GM19025 (cell line): ENCODE measurements around the gene C2orf76.
A peak's percentile ranks its signal among the peaks of the same experiment; 100 is the strongest.

Source experiments
- ATAC-seq: cut with Tn5 transposase; IDR thresholded peaks from one replicate; pipeline ENCODE4 v1.9.1; 2021; ENCODE audit warnings: mild to moderate bottlenecking, low read depth, moderate library complexity; ENCODE audit not compliant: unreplicated experiment

The C2orf76 gene

DNA sequence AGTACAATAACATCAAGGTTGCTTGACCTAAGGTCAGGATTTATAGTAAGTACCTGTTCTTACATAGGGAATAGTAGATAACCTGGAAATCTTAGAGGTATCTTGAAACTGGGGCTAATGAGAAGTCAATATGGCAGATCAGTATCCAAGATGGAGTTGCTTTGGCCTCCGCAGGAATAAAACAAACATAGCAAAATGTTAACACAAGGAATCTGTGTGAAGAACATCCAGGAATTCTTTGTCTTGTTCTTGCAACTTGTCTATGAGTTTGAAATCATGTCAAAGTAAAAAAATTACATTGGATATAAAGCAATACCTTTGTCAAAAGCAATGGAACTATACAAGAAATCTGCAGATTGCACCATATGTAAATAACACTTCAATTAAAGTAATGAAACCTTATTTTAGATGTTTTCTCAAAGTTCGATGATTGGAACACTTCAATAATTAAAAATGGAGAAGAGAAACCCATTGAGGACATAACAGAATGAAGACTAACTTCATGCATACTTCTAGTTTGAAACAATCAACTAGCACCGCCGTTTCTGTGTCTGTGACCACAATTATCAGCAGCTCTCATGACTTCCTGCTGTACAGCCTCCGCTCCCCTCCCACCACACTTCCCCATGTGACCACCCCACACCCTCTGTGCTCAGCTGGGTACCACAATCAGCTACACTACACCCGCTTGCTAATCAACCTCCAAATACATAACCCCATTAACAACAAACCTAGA is 27.6 kb downstream of the C2orf76 start:
- ATAC-seq, result peak; percentile 98

DNA sequence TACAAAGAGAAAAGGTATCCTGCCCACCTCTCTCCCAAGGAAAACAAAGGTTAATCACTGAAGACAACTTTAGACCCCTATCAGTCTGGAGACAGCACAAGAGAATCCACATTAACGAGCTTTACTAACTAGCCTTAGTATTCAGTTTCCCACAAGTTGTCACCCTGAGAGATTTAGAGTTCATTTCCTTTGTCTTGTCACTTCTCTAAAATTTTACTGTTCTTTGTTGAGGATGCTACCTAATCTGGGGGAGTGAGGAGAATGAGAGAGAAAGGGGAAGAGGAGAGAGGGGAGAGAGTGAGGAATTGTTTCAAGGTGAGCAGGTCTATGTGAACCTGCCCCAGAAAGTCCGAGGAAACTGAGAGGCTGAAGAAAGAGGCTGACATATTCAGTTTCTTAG is 28.4 kb downstream of the C2orf76 start:
- ATAC-seq, result no peak

DNA sequence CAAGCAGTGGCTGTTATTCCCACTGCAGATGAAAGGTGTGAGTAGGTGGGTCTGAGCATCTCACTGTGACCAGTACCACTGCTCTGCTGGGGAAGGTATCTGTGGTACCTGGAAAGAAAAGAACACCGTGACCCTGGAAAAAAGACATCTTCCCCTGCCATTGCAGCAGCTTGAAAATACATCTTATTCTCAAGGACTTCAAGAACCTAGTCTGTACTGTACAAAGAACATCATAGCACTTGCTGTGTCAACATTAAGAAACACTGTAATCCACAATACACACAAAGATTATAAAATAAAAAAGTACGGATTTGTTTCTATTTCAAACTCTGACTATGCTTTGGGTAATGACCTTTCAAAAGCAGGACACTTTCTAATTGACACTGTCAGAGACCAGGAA is 28.9 kb downstream of the C2orf76 start:
- ATAC-seq, result no peak

DNA sequence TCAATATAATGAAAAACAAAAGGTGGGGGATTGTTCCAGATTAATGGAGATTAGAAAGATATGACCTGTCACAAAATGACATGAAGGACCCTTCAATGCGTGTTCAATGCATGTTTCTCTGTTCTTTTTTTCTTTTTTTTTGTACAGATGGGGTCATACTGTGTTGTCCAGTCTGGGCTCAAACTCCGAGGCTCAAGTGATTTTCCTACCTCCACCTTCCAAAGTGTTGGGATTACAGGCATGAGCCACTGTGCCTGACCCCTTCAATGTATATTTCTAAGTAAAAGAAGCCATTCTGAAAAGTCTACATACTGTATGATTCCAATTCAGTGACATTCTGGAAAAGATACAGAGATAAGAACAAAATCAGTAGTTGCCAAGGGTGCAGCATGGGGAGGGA is 32.8 kb downstream of the C2orf76 start:
- no peak for ATAC-seq

DNA sequence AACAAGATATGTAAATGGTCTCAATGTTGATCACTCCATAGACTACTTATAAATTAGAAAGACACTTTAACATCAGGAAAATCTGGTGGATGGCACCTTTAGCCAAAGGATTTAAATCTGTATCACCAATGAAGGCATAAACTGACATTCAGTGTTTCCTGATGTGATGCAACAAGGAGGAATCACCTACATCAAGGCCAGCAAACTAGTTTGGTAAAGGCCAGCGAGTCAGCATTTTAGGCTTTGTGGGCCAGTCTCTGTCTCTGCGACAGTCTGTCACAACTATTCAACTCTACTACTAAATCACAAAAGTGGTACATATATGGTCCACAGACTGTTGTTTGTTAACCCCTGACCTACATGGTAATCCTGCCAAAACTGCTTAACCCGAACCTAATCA is 33.3 kb downstream of the C2orf76 start:
- no peak for ATAC-seq

DNA sequence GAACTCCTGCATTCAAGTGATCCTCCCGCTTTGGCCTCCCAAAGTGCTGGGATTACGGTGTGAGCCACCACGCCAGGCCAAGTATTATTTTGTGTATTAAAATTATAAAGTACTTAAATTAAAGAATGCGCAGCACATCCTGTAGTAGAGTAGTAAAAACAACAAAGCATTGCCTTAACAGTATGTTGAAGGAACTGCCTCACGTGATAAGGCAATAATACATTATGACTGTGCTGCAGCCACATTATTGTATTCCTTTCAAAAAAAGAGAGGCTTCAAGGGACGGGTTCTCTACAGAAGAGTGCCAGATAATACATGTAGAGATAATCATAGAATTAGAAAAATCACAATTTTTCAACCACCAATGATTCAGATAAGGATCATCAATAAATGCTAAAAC is 33.7 kb downstream of the C2orf76 start:
- ATAC-seq, result no peak

DNA sequence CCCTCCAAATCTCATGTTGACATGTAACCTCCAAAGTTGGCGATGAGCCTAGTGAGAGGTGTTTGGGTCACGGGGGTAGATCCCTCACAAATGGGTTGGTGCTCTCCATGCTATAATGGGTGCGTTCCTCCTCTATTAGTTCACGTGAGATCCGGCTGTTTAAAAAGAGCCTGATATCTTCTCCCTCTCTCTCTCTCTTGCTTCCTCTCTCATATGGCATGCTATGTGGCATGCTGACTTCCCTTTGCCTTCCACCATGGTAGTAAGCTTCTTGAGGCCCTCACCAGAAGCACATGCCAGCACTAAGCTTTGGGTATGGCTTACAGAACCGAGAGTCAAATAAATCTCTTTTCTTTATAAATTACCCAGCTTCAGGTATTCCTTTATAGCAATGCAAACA is 39.2 kb downstream of the C2orf76 start:
- no peak for ATAC-seq

DNA sequence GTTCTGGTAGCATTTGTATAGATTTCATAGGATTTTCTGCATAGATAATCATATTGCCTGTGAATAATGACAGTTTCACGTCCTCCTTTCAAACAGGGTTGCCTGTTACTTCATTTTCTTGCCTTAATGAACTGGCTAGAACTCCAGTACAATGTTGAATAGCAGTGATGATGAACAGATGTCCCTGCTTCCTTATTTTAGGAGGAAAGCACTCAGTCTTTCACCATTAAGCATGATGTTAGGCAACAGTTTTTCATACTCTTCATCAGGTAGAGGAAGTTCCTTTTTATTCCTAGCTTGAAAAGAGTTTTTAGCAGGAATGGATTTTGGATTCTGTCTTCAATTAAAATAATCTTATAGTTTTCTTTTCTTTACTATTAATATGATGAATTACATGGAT is 39.7 kb downstream of the C2orf76 start:
- no peak for ATAC-seq

DNA sequence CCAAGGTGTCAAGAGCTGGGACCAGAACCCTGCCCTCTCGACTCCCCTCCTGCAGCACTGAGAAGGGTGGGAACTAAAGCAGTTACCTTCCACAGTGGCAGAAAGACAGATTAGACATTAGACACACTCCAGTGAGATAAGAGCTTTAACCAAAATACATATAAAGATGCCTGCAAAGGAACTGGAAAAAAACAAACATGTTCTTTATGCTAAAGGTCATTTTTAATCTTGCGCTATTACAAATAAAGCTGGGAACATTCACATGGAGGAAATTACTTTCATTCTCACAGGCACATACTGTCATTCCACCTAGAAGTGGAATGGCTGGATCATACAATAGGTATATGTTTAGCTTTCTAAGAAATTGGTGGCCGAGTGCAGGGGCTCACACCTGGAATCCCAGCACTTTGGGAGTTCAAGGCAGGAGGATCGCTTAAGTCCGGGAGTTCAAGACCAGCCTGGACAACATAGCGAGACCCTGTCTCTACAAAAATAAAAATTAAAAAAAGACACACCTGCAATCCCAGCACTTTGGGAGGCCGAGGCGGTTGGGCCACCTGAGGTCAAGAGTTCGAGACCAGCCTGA is 41.9 kb downstream of the C2orf76 start:
- no peak for ATAC-seq

DNA sequence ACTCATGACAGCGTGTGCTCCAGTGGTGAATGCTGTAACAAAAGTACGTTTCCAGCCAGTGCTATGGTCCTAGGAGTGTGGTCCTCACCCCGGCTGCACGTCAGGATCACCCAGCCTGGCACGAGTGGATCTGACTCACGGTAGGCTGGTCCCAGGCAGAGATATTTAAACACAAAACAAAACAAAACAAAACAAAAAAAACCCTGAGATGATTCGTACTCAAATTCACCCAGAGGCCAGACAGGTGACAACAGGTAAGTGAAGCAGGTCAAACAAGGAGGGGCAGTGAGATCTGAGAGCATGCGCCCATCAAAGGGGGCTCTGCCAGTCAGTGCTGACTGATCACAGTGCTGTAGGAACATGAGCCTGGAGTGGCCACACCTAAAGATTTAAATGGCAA is 43.2 kb downstream of the C2orf76 start:
- ATAC-seq, result no peak

DNA sequence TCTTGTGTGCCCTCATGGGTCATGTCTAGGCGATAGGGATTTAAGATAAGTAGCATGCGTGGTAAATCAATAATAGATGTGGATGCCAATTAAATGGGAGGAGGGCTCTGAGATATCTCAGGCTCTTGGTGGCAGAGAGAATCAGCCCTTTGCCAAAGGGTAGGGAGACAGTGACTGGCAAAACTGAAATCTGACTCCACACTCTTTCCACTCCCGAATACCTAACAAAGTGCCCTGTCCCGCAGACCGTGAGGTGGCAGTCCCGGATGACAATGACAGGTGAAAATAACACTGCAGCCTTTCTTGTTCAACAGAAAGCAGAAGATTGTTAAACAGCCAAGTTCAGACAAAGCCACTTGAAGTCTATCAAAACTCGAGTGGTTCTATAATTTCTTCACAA is 47.0 kb downstream of the C2orf76 start:
- no peak for ATAC-seq

DNA sequence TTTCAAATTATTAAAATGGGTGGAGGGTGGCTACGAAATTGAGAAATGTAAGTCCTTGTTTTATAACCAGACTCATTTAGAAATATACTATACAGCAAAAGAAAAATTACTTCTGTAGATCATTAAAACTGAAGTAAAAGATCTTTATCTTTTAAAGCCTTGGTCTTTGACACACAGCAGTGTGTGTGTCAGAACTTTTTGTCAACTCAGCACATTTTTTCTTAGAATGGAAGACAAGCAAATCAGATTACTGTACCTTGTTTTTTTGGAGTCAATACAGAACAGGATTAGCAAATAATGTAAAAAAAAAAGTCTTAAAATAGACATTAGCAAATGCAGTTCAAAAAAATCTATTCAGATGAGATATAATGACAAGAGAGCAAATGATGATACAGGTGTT is 49.1 kb downstream of the C2orf76 start:
- no peak for ATAC-seq

DNA sequence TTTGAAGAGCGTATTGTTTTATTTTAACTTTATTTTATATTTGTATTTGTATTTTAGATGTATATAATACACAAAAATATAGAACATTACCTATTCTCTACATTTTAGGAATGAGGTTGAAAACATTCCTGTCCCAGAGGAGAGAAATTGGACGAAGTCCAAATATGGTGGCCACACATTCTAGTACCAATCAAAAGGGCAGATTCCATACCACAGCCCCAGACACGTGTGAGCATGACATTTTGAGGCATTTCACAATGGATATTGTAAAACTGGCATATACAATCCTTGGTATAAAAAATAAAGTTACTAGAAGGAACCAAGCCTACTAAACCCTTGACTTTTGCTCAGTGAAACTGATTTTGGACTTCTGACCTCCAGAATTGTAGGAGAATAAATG is 50.6 kb downstream of the C2orf76 start:
- ATAC-seq, result no peak

DNA sequence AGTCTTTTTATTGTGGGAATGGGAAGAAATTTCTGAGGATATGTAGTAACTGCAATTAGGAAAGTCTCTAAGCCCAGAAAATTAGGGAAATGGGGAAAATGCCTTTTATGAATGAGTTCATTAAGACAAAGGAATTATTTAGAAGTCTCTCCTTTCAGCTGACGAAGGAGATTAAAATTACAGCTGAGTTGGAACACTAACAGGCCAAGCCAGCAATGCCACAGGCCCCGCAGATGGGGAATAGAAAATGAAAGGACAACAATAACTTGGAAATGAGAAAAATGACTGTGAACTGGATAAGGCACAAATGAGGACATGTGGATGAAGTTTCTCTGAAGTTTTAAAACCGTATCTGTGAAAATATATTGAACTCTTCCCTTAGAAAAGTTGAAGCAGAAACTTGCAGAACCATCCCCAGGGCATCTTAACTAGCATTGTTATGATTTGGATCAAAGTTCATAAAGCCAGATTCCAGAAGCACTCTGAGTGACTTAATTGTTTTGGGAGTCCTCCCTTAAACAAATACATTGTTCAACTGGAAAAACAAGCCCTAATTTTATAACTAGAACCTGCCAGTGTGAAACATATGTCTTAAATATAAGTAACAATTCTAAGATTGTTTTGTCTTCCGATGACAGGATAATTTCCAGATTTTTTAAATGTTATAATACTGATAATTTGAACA is 51.3 kb downstream of the C2orf76 start:
- ATAC-seq, result no peak

DNA sequence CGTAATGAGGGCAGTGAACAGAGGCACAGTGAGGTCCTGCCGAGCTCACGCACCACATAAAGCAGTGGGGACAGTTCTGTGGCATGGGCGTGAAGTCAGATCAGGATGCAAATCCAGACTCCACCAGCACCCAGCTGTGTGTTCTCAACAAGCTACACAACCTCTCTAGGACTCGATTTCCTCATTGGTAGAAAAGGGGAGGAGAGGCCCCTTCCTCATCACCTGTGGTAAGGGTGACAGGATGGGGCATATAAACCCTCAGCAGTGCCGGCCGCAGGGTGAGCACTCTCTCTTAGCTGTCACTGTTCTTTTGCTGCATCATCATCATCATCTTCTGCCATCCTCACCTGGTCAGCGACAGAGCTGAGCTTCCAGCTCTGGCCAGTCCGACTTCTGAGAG is 54.8 kb downstream of the C2orf76 start:
- no peak for ATAC-seq

DNA sequence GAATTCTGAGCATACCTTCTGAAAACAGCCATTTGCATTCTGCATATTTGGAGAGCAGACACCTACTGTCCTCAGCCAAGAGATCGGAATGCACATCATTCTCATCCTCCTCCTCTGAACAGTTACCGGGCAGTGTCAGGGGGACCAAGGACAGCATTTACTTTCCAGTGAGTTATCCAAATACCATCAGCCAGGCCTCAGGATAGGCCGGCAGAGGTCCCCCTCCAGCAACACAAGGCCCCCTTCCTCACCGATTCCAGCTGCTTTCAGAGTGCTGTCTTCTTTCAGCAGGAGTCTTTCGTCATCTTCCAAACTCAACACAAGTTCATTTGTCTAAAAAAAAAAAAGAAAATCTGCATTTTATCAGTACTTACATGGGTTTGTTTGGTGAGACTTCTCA is 55.3 kb downstream of the C2orf76 start:
- no peak for ATAC-seq

DNA sequence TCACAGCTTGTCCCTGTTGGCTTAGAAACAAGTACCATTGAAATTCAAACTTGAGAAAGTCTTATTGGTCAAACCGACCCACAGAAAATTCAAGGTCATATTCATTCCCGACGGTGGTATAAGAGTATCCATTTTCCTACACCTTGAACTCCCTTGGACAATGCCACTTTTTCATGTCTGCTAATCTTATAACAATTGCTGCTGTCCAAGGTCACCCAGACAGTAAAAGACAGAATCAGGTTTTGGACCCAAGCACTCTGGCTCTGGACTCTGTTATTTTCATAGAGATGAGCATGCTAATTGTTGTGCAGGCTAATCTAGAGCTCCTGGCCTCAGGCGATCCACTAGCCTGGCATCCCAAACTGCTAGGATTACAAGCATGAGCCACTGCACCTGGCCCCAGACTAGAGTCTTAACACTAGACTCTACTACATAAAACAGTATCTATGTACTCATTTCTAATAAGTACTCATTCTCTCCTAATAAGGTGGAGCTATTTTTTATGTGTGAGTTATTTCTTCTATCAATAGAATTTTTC is 57.8 kb downstream of the C2orf76 start:
- ATAC-seq, result no peak

DNA sequence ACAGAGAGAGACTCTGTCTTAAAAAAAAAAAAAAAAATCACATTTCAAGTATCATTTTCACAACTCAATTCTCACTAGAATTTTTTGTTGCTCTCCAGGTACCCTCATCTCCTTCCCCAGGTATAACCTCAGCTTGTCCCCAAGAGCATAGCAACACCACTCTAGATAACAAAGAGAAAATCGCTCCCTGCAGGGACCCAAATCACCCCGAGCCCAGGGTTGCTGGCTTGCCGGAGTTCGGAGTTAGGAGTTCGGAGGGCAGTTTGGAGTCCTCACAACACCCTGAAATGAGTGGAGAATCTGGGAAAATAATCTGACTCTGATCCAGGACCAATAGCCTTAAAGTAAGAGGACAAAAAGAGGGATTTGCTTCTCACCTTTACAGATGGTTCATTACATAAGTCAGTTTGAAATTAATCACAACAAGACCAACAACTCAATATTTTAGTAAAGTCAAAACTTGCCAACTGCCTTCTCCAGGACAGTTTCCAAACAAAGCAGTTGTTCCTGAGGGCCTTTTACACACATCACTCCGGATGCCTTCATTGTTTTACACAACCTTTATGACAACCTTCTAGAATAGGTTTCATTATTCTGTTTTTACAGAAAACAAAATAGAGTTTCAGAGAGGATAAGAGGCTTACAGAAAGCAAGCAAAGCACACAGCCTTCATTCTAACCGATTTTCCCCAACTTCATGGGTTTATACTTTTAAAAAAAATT is 59.1 kb downstream of the C2orf76 start:
- ATAC-seq, result no peak

DNA sequence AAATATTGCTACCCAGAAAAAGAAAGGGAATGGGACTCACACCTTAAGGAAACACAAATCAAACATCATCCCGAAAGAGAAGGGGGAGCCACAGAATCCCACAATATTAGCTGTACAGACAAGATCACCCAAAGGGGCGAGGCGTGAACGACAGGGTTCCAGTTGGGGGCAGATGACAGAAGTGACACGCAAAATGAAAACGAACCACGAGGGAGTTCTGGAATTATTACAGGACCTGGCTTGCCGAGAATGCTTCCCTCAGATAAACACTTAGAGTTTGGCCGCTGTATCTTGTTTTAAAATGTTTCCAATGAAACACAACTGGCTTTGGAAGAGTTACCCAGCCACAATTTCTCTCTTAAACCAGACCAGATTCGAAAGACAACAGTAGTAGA is 60.4 kb downstream of the C2orf76 start:
- no peak for ATAC-seq

DNA sequence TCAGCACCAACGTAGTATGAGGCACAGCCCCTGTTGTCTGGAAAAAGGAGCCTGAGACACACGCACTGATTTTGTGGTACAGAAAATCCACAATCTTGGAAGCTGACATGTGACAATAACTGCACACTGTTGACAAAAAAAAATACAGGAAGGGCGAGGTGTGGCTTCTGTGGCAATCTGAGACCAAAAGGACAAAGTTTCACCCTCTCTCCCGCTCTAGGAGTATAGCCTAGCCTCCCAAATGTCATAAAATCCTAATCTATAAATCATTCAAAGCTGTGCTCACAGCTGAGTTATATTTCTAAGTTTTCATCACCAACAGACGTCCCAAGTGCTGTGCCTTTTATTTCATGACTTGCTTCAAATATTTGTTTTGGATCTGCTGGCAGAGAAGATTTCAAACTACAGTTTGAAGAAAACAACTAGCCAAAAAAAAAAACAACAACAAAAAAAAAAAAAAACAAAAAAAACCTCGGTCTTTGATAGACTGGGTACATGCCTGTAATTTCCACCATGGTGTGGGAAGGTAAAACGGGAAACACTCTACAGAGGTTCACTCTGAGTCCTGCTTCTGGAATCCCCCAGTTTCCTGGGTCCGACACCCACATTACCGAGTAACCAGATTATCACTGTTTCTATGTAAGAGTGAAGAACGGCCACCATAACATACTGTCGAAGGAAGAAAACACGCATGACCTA is 61.0 kb downstream of the C2orf76 start:
- ATAC-seq, result no peak

DNA sequence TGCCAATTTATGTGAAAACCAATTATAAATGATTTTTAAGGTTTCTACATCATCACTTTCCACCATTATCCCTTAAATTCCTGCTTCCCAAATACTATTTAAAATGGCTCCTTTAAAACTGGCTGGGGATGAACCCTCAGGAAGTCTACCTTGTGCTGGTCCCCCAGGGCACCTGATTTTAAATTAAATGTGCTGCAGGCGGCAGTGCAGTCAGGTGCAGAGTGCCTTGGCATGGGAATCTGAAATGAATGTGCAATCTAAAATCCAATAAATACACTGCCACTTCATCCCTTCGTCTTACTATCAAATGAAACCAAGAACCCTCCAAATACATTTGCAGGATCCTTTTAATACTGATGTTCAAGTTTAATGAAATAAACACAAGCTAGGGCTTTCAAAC is 61.8 kb downstream of the C2orf76 start:
- no peak for ATAC-seq
